Measurements from ENCODE around the gene LILRA1.

GRCh38 chr19:54570316-54570715 lies 23.1 kb upstream of the LILRA1 start:
- no peak for TF ChIP-seq EZH2 (IDR thresholded peaks at IDR 0.05; ENCODE audit: borderline replicate concordance, low read depth, low read length, poor library complexity, severe bottlenecking)
- TF ChIP-seq CTCF (conservative IDR thresholded peaks at IDR 0.05; ENCODE audit: low read depth, low read length), result no peak
